Measurements from ENCODE around the gene POLD2.

POLD2 gene

DNA sequence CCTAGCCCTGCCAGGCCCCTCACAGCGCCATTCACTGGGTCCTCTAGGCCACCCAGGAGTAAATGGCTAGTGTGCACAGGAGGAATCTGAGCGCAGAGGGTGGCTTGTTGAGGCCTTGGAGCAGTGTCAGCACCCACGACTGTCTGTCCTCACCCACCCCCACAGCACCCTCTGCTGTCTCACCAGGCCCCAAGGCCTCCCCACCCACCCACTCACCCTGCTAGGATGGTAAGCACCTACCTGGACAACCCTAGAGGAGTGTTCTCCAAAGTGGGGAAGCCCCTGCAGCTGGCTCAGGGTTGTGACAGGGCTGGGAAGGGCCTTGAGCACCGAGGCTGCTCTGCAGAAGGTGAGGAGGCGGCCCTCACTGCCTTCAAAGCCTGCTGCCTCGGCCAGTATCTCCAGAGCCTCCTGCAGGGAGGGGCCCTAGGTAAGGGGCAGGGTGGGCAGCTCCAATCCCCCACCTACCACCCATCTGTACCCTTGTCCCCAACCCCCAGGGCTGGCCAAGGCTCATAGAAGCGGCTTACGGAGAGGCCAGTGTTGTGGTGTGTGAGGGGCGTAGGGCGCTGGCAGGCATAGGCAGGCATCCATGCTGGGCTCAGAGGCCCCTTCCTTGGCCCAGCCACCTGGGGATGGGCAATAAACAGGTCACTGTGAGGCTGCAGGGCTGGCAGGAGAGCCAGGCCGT lies 43.9 kb downstream of the POLD2 start:
- no peak for DNase-seq

DNA sequence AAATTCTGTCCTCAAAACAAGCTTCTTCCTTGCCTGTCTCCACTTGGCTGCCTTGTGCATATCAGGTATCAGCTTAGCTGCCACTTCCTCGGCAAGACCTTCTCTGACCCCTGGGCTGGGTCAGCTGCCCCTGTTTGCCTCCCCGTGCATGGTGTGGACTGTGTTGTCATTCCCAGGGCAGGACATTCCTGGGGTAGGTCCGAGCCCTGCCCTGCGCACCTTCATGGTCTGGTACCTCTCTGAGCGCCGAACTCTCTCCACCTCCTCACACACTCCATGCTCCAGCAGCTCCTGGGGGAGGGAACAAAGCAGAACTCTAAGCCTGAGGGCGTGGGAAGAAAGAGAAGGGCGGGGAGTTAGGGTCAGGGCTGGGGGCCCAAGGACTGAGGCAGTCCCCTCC lies 44.8 kb downstream of the POLD2 start:
- DNase-seq, result no peak

DNA sequence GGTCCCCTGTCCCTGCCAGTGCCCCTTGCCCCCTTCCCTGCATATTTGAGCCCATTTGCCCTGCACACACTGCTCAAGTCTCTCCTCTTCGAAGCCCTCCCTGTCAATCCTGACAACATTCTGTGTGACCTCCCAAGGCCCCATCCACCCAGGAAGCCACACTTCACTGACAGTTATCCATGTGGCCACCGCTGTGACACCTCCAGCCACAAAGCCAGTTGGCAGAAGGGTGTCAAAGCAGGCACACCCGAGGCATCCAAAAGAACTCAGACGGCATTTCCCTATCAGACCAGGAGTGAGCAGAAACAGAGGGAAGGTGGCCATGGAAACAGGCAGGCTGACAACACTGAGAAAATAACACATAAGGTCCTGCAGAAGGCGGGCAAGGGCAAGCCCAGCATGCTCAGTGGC lies 45.7 kb downstream of the POLD2 start:
- no peak for DNase-seq

DNA sequence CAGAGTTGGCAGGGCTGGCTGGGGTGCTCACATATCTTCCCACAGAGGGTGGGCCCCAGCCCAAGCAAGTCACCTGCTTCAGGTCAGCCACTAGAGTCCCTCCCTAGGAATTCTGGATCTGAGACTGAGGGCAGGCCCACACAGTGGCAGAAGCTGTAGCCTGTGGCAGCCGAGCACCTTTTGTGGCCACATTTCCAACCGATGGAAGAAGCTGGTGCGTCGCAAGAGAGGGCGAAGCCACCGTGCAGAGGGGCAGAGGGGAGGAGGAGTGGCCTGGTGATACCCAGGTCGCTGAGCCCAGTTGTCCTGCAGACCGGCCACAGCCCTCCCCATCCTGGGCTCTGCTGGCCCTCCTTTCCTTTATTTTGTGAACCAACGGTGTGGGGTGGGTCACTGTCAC lies 46.3 kb downstream of the POLD2 start:
- no peak for DNase-seq

DNA sequence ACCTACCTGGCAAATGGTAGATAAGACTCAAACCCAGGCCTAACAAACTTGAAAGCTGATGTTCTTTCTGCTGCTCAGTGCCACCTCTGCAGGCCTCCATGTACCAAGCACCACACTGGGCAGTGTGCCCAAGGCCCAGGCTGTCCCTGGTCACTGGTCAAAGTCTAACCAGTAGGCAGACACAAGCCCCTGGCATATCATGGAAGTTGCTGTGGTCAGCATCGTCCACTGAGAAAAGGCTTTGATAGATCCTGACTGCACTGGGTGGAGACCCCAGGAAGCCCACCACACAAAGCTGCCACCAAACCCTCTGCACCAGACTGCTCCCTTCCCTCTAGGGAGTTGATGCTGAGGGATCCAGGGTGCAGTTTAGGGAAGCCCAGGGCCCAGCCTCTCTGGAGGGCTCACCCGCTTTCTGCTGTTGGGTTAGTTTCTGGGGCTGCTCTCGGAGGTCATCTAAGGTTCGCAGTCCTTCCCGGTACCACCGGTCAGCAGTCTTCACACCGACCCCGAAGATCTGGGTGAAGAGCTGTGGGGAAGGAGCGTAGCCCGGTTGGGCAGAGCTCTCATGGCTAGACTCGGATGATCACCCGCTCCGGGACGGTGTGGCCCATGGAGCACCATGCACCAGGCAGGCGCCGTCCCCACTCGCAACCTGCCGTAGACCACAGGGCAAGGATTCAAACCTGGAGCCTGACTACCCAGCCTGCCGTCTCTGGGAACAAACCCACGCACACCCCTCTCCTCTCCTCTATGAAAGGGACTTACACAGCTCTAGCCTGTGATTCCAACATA lies 47.0 kb downstream of the POLD2 start:
- DNase-seq, result no peak

DNA sequence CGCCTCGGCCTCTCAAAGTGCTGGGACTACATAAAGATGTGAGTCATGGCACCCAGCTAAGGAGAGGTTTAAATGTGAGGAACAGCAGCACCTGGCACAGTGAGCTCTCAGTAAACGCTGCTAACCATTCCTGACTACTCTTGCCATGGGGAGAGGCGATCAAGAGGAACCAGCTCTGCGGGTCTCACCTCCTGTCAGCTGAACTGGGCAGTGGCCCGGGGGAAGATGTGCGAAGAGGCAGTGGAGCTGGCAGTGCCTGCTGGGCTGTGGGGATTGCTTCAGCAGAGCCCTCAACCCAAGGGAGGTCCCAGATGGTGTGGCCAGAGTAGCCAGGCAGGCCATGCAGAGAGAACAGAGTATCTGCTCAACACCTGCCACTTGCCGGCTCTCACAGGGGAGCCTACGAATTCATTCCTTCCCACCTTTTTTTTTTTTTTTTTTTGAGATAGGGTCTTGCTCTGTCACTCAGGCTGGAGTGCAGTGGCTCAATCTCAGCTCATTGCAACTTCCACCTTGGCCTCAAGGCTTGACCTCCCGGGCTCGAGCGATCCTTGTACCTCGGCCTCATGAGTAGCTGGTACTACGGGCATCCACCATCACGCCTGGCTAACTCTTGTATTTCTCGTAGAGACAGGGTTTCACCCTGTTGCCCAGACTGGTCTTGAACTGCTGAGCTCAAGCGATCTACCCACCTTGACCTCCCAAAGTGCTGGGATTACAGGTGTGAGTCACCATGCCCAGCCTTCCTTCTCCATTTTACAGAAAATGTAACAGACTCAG lies 47.9 kb downstream of the POLD2 start:
- no peak for DNase-seq

DNA sequence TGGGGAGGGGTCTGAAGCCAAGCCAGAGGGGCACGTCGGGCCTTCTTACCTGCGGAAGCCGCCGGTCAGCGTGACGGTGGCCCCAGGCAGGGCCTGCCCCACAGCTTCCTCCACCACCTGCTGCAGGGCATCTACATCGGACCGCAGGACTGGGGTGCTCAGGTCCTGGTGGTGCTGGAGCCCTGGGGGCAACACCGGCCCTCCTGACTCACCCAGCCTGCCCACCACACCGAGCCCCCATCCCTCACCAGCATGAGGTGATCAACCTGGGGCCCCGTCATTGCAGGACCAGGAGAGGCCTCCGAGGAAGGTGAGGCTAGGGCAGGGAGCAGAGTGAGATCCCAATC lies 49.0 kb downstream of the POLD2 start:
- no peak for DNase-seq

DNA sequence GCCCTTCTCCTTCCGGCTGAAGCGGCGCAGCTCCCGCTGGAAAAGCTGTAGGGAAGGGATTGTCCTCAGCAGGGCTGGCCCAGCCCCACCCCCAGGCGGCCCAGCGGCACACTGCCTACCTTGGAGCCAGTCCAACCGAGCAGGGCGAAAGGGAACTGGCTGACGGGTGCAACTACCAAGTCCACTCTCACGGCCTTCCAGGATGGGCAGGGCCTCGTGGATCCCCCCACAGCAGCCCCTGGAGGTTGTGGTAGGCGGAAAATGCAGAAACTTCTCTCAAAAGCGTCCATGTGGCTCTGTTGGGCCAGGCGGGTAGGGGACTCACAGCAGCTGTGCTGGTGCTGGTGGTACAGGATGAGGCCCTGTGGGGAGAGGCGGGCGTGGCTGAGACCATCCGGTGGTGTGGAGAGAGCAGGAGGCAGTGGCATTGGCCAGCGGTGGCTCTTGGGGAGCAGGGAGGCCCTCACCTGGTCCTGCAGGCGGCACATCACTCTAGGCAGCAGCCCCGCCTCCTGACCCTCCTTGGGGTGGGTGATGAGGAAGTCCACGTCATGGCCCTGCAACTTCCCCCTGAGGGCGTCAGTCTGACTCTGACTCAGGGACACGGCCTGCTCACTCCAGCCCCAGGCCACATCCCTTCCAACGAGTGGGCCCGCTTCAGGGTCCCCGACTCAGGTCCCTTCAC lies 49.5 kb downstream of the POLD2 start:
- no peak for DNase-seq

DNA sequence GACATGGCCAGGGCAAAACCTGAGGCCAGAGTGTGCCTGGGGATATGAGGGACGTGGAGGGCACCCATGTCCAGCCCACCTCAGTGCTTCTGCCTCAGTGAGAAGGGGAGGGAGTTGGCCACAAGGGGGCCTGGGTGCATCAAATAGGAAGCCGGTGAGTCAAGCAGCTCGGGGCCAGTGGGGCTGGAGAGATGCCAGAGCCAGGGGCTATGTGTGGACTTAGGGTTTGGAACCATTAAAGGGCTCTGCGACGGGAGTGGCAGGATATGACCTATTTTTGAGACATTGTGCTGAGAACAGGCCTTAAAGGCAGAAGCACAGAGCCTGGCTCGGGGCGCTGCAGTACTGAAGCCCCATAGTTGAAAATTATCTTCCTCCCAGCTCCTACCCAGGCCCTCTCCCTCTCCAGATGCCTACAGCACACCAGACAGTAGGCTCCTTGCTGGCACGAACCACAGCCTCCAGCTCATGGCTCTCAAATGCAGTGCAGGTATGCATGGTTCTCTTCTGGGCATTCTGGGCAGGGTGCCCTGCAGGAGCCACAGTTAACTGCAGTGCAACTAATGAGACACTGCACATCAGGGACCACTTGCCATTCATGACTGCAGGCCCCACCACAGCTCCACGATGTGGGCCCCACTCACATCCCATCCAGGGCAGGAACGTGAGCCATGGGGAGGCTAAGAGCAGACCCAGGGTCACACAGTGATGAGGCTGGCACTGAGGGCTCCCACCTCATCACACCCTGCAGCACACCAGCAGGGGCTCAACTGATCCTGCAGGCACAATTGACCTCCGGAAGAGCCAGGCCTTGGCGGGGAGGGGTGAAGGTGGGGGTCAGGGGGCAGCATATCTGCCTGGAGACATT lies 50.8 kb downstream of the POLD2 start:
- no peak for DNase-seq

DNA sequence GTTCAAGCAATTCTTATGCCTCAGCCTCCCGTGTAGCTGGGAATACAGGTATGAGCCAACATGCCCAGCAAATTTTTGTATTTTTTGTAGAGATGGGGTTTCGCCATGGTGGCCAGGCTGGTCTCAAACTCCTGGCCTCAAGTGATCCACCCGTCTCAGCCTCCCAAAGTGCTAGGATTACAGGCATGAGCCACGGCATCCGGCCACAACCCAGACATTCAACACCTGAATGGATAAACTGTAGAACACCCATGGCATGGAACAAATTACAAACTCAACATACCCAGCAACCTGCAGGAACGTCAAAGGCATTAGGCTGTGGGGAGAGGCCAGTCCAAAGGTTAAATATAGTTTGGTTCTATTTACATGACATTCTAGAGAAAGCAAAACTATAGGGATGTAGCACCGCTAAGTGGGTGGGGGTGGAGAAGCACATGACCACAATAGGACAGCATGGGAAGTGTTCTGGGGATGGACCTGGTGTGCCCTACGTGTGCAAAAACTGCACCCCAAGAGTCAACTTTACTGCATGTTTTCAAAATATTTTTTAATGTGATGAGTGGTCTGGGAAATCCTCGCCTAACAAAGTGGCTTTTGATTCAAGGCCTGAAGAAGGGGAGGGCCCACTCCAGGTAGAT lies 51.5 kb downstream of the POLD2 start:
- no peak for DNase-seq

DNA sequence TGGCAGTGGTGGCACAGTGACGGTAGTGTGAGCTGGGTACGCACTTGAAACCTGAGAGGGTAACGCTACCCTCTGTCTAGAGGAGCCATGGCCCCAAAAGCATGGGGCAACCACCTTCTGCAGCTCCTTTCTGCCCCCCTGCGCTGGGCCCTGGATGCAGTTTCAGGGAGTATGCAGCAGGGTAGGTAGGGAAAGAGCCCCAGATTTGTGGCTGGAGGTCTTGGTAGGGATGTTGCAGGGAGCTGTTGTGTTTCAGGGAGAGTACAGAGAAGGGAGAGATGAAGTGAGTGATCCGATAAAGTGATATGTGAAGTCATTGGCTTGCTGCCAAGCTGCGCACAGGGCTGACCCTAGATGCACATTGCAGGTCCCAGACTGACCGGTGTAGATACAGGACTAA lies 55.3 kb downstream of the POLD2 start:
- no peak for DNase-seq

DNA sequence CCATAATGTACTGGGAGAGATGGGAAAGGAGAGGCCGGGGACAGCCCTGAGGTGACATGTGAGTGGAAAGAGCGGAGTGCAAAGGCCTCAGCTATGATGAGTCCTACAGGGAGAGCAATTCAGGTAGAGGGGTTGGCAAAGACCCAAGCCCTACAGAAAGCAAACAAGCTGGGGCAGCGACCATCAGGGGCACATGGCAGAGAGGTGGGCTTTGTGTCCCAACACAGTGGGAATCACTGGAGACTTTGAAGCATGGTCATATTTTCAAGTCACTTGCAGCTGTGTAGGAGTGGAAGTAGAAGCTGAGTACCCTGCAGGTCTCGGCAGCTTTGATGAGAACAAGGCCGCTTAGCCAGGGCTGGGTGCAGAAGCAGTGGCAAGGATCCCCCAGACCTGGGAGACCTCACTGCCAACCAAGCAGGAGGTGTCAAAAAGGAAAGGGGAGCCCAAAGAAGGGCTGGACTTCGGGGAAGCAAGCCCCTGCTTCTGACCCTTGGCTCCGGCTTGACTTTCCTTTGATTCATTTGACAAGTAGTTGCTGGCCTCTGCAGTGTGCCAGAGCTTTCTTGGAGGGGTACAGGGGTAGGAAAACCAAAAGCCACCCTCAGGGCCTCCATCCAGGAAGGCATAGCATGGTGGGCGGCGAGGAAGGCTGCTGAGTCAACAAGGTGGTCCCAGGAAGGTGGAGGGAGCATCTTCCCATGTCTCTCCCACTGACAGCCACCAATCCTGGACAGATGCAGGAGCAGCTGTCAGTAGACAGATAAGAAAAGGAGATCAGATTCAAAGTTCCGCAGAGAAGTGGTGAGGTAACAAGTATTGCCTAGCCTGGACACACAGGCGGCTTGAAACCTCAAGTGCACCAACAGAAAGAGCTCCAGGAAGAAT lies 56.0 kb downstream of the POLD2 start:
- no peak for DNase-seq

DNA sequence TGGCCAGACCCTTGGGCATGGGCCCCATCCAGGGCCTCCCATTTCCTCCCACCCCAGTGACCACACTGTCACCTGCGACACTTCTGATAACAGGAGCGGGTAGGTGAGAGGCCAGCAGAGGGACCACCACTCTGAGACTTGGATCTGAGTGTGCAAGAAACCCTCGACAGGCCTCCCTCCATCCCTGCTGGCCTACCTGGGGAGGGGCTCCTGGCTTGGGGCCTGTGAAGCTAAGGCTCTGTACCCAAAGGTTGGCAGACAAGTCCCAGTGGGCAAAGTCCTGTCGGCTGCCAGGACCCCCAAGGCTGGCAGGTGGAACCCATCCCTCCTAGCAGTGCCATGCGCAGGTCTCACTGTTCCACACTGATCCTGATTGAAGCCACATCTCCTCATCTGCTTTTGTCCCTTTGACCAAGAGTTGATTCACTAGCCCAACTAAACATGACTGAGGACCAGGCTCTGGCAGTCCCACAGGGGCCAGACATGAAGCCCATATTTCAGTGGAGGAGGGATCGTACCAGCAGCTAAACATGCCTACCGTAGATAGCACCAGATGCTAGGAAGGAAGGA lies 56.8 kb downstream of the POLD2 start:
- no peak for DNase-seq

DNA sequence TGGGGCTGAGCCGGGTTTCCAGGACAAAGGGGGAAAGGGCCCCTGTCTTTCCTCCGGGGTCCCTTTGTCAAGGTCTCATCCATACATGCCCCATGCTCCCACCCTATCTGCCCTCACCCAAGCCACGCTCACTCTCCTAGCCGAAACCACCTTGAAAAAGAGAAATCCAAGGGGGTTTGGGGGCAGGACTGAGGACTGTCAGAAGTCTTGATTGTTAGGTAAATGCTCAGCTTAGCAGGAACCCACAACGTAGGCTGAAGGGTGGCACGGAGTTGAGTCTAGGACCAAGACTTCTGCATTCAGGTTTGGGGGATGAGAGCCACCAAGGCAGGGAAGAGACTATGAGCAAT lies 57.3 kb downstream of the POLD2 start:
- no peak for DNase-seq

DNA sequence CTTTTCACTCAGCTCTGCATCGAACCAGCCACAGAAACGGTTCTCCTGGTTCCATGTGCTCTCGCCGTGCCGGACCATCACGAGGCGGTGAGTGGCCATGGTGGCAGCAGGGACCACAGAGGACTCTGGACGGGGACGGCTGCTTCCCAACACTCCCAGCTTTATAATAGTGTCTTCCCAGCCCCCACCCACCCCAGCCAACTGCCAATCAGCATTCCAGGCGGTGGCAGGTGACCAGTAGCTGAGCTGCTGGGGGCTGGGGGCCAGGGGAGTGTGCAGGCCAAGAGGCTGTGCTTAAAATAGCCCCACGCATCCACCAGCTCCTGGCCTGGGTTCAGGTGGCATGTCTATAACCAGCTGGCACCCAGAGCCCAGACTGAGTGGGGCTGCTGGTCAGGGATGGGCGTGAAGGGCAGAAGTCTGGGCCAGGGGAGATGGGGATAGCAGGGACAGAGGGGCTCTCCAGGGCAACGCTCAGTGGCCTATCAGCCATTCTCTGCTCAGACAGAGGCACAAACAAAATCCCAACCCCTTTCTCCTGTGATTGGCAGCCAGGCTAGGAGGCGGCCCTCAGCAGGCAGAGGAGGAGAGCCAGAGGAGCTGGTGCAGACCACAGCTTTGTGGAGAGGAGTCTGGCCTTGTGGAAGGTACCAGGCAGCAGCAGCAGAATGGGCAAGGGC lies 57.8 kb downstream of the POLD2 start, which contains the start of gene PGAM2:
TSS of gene PGAM2 (minus strand) at position 137 of the 680 bp plus-strand sequence. CDS start at position 99, 38 bp downstream.
- DNase-seq, result no peak

DNA sequence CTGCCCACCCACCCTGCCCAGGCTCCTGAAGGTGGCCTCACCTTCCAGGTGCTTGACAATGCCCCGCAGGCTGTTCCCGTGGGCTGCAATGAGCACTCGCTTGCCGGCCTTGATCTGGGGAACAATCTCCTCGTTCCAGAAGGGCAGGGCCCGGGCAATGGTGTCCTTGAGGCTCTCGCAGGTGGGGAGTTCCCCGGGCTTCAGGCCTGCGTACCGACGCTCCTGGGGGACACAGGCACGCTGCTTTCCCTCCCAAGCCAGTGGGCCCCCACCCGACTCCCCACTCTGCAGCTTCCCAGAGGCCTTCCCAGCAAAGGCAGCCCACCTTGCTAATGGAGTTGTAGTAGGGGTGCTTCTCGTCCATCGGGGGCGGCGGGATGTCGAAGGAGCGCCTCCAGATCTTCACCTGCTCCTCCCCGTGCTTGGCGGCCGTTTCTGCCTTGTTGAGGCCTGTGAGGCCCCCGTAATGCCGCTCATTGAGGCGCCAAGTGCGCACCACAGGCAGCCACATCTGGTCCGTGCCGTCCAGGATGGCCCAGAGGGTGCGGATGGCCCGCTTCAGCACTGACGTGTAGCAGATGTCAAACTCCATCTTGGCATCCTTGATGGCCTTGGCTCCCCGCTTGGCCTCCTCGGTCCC lies 58.4 kb downstream of the POLD2 start:
- DNase-seq, result no peak

Measured in NCI-H1417 treated with DMSO at 0.1 percent for 48 hours (cell line).